GM19035 (cell line): ENCODE measurements around the gene C6.
"Not testable (repeated sequence)": the region's sequence is repeated elsewhere in the genome, so short reads cannot be mapped to it uniquely, and the experiment has no call there.

Source experiments
- ATAC-seq: cut with Tn5 transposase; IDR thresholded peaks from one replicate; pipeline ENCODE4 v1.9.1; 2021; ENCODE audit not compliant: unreplicated experiment

Gene C6

DNA sequence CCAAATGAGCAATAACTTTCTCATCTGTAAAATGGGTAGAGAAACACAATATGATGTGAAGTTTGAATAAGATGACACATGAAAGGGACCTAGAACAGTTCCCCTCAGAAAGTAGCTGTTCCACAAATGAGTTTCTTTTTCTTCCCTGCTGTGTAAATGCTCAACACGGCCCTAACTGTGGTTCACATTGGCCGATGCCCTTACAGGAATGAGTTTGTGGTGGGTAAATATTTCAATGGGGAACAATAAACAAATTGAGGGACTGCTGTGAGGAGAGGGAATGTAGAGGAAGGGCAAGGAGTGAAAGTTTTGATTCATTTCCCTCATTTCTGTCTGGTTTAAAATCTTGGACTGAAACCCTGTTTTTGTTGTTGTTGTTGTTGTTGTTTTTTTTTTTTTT, 12.8 kb downstream of the C6 start:
- no peak for ATAC-seq

DNA sequence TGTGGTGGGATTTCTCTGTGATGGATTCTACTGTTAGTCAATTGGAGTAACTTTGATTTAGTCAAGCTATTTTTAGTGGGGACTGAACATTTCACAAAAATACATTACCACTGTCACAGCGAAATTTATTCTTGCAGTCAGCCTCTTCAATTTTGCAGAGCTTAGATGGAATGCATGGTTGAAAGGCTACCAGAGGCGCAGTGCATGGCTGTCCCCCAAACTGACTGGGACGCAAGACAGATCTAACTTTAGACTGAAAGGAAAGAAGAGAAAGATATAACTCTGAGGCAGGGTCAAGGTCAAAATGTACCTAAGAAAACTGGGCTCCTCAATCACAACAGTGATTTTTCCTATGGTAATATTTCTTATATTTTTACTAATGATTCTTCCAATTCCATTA, 13.7 kb downstream of the C6 start:
- no peak for ATAC-seq

- ATAC-seq = no peak
These were observed 17.1 kb downstream of the C6 start for GRCh38 chr5:41196197-41196596.

GRCh38 chr5:41195228-41195627, 18.1 kb downstream of the C6 start:
- no peak for ATAC-seq

- ATAC-seq = no peak
These were observed 19.0 kb downstream of the C6 start for GRCh38 chr5:41194339-41194738.

- ATAC-seq = no peak
These were observed 19.7 kb downstream of the C6 start for GRCh38 chr5:41193456-41194205.

DNA sequence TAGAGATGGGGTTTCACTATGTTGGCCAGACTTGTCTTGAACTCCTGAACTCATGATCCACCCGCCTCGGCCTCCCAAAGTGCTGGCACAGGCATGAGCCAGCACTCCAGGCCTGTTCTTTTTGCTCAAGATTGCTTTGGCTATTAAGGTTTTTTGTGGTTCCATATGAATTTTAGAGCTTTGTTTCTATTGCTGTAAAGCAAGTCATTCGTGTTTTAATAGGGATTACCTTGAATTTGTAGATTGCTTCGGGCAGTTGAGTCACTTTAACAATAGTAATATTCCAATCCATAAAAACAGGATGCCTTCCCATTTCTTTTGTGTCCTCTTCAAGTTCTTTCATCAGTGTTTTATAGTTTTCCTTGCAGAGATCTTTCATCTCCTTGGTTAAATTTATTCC, 22.1 kb downstream of the C6 start:
- ATAC-seq = no peak

GRCh38 chr5:41186143-41186542, 27.2 kb downstream of the C6 start:
- no peak for ATAC-seq

DNA sequence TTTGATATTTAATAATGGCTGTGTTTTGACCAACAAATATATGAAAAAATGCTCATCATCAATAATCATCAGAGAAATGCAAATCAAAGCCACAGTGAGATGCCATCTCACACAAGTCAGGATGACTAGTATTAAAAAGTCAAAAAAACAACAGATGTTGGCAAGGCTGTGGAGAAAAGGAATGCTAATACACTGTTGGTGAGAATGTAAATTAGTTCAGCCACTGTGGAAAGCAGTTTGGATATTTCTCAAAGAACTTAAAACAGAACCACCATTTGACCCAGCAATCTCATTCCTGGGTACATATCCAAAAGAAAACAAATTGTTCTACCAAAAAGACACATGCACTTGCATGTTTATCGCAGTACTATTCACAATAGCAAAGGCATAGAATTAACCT, 30.0 kb downstream of the C6 start:
- not testable (repeated sequence) for ATAC-seq

- no peak for ATAC-seq
These were observed 30.7 kb downstream of the C6 start for GRCh38 chr5:41182666-41183065.

DNA sequence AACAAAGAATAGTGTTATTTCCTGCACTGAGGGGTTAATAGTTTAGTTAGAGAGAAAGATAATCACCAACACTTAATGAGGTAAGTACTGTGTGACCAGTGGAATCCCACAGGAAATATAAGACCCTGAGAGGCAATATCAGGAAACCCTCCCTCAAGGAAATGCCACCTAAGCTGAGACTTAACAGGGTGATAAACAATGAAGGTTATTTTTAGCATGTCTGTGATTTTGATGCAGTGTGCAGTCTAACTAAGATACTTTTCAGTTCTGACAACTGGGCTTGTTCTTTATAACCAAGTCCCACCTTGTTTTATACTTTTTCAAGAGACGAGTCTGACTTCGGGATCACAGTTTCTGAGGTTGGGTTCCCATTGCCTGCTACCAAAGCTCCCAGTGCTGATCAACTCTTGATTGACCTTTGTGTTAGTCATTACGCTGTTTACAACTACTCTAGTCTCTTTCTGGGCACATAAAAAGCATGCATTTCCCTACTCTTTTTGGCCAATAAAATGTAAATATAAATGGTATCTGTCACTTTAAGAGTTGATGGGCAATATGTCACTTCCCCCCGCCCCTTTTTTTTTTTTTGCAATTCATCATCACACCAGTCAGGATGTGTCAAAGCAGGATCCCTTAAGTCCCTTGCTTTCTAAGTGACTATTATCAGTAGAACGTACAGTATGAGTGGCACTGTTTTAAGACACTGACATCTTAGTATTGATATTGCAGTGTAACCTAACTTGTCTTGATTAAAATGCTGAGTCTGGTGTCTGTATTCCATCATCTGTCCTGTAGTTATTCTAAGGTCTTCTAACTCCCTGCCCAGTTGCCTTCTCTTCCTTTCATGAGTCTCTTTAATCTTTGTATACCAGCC, 31.4 kb downstream of the C6 start:
- no peak for ATAC-seq

DNA sequence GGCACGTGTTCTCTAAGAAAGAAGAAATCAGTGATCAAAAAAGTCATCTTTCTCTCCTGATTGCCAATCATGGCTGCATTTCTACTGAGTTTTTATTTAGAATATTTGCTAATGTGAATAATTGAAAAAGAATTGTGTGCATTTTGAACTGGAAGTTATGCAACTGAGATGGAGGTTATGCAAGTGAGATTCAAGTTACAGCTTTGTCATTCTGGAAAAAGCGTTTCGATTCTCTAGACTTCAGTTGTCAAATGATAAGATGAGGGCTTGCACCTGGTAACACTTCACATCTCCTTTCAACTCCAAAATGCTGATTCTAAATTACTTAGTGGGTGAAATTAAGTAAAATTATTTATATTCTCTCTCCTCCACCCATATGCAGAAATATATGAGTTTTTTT, 36.4 kb downstream of the C6 start:
- no peak for ATAC-seq

- ATAC-seq = no peak
These were observed 41.3 kb downstream of the C6 start for GRCh38 chr5:41172012-41172411.

- ATAC-seq = no peak
These were observed 52.1 kb downstream of the C6 start for GRCh38 chr5:41161271-41161670.

DNA sequence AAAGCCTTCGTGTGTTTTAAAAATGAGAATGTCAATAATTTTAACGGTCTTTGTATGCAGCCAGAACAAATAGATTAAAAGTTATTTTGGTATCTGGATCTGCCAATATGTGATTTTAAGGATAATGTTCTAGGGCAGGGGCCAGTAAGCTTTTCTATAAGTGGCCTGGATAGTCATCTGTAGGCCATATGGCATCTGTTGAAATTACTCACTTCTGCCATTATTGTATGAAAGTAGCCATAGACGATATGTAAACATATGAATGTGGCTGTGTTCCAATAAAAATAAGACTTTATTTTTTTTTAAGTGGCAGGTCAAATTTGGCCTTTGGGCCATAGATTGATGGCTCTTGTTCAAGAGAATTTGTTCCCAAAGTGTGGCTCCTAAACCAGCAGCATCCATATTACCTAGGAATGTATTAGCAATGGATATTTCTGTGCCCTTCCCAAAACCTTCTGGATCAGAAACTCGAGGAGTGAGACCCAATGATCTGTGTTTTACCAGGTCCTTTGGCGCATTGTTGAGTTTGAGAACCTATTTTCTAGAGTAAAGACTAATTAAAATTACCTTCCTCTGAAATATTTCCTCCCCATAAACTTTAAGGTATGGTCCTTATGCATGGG, 55.9 kb downstream of the C6 start:
- ATAC-seq = no peak

DNA sequence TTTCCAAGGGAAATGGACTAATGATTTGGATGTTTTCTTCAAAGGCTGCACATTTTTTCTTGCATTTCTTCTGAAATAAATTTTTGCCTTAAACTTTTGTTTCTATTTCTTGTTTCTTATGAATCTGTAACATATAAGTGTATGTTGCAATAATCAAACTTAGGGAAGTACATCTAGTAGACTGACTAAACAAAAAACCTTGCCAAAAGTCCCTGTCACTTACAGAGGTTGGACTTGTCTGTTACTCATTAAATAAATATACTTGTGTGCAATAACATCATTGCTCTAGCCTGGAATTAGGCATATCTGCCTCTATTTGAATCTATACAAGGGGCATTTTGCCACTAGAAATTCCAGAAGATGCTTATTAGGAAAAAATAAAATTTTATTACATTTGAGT, 56.6 kb downstream of the C6 start:
- ATAC-seq = no peak

DNA sequence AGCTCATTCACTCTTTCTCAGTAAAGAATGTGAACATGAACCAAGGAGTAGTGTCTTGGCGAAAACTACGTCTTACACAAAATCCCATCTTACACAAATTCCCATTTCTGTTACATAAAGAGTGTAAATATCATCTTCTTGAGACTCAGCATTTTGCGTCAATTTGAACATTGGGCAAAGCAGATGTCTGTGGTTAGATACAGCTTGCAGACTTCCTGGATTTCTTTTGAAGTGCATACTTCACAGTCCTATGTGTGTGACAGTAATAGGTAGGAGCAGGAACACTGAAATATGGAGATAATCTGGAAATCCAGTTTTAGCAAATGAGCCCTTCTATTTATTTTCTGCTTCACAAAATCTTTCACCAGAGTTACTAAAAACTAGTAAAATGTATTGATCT, 58.8 kb downstream of the C6 start:
- ATAC-seq = no peak

DNA sequence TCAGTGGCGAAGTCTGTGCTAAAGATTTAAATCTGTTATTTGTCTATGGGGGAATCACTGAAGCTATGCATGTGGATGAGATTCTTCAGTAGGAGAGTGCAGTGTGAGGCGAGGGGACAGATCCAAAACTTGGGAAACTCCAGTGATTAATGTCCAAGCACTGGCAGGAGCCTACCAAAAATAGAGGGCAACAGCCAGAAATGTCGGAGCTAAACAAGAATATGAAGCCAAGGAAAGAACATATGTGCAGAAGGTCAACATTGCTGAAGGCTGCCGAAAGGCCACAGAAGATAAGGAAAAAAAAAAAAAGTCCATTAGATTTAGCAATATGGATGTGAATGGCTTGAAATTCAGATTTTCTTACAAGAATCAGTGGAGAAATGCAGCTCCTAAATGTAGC, 61.8 kb downstream of the C6 start:
- ATAC-seq = no peak

- ATAC-seq = no peak
These were observed 64.9 kb downstream of the C6 start for GRCh38 chr5:41148448-41148847.

DNA sequence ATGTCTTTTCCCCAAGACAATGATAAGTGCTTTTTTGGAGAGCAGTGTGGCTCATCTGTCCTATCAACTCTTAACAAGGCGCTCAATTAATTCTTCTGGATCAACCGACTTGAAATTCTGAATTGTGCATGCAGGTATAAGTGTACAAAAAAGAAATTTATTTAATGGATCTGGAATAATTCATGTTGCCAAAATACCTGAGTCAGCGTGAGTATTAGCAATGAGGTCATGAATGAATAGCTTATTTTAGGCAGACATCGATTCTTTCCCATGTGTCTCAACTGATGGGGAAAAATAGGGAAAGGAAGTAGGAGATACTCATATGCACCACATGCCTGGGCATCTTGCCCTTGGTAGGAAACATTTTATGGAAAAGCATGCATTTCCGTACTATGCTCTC, 68.0 kb downstream of the C6 start:
- no peak for ATAC-seq

- ATAC-seq = no peak
These were observed 70.0 kb downstream of the C6 start for GRCh38 chr5:41143131-41143901.
